Stimulated activated CD4-positive, alpha-beta T cell treated with anti-CD3 and anti-CD28 coated beads, Interleukin-2, amount 100 ng/mL, for 48 hours (primary cell): ENCODE results near the gene RANBP3L.

Experiments
- DNase-seq, 2 donors: peaks; one replicate each; pipeline ENCODE4 v3.0.0-alpha.2; 2020

Gene RANBP3L

DNA sequence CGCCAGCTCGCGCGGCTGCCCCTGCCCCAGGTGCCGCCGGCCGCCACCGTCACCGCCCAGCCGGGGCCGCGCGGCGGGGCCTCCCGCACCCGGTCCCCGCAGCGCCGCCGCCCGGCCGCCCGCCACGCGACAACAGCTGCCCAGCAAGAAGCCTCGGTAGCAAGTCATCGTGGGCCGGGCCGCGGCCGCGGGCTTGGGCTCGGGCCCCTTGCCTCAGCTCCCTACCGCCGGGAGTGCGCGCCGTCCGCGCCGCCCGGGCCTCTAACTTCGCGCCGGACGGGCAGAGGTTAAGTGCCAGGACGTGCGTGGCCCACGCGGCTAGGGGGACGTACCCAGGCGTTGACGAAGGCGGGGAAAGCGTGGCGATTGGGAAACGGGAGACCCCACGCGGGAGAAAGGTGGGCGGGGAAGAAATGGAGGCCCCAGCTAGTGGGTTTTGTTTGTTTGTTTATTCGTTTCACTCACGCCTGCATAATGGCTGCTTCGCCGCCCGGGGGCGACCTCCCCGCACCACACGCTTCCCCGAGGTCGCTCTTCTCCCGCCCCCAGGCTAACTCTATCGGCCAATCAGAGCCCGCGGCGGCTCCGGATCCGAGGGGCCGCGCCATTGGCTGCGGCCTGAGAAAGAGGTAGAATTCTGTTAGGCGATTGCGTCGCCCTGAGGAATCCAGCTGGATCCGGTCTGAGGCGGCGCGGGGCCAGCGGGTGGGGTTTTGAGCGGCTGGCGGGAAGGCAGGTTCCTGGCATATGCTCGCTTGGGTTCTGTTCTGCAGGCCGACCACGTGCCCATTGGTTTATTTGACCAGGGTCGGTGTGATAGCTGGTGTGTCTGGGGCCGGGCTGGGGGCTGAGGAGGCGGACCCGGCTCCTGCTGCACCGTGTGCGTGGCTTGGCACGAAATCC, 59.8 kb downstream of the RANBP3L start, which contains the start of gene NADK2:
Gene NADK2, minus strand, starts transcription at position 295 of the 903 bp plus-strand sequence. Its CDS starts 127 bp downstream, at position 168.
- DNase-seq = peak; percentile 85

DNA sequence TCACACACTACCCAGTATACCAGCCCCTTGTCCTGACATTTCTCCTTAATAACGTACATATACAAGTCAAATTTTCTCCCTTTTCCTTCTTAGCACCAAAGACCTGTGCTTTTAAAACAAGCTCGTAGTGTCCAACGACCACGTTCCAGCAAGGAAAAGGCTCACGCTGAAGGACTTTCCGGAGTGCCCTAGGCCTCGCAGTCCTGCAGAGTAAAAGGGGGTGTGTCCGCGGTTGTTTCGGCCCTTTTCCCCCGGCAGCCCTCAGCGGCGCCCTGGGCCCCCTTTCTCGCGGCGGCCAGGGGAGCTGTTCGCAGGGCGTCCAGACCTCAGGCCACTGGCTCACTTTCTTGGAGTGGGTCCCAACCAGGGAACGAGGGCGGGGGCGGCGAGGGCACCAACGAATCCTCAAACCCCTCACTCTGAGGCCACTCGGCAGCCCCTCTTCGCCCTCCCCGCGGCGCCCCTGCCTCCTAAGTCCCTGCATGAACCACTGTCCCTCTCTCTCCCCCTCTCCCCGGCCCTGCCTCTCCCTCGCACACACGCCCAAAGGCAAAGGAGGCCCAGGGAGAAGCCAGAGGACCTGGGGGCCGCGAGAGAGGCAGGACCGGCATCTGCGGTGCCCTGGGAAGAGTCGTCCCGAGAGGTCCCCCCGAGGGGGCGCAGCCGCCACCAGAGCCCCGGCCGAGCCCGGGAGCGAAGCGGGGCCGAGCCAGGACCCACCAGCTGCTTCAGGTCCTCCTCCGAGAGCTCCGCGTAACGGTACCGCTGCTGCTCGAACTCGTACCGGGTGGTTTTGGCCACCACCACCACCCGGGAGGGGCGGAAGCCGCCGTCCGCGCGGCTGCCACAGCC, 60.7 kb downstream of the RANBP3L start:
- DNase-seq = peak; percentile 19 to 23

DNA sequence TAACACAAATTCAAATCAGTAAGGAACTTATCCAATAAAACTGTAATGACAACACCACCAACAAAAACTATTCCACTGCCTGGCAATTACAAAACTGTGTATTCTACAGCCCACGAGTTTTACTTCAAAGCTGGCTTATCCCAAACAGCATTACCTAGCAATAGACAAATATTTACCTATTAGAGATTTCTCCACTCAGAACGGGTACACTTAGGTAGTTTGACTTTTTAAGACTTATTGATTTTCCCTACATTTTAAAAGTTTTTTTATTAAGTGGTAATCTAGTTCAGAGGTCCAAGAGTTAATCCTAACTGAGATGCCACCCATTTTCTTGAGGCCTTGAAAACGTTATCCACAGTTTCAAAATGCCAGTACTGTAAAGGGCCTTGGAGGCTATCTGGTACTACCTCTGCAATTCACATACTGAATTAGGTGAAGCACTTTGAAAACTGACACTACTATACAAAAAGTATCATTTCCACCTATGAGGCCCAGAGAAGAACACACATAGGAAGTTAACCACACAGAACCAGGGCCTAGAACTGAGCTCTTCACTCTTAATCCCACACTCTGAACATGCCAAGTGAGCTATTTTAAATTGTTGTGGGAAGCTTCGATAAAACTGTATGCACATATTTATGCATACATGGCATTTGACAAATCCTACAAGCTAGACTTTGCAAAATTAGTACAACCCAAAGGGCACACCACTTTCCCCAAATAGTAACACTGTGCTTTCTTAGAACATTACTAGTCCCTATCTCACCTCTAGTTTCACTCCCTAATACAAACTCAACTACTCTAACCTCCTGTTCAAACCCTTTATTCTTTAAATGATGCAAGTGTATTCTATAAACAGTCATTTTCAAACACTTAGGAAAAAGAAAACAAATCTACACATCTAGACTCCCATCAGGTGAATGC, 62.1 kb downstream of the RANBP3L start:
- no peak for DNase-seq

DNA sequence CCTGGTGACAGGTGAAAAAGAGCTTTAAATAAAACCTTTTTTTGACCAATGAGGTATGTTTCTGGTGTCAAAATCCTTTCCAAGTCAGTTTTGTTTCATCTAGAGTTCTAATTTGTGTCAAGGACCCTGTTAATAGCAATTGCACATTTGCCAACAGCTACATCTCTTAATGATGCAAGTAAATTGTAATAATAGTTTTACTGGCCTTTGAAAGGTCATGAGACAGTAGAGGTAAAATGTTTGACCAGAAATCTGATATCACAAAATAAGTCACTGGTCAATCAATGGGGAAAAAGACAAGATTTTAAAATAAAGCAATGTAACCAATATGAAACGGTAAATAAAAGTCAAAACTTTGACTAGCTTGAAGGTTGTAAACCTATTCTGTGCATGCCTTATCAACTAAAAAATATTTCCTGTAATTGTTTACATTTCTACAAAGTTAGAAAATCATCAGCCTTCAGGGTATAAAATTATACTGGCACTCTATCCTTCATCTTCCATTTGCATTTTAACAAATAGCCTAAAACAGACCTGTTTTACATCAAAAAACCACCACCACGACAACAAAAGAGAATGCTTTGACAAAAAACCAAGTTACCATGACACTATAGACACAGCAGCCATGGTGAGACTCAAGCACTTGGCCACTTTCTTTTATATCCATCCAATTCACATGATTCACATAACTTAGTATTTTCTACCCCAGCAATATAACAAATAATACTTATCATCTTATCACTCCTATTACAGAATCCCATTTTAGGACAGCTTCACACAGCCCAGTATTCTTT, 63.0 kb downstream of the RANBP3L start:
- DNase-seq = no peak

DNA sequence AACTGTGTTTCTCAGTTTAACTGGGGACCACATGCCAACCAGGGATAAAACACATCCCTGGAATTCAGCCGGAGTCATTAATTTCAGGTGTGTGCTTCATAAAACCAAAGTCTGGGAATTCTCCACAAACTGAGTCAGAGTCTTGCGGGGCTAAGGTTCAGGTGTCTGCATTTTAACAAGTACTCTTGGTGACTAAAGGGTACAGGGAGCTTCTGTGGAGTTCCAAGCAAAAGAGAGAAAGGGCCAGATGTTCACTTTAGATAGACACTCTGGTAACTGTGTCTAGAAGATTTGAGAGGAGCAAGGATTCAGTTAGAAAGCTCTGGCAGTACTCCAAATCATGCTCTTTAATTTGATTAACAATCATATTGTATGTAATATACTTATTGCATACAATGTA, 64.0 kb downstream of the RANBP3L start:
- DNase-seq = no peak

DNA sequence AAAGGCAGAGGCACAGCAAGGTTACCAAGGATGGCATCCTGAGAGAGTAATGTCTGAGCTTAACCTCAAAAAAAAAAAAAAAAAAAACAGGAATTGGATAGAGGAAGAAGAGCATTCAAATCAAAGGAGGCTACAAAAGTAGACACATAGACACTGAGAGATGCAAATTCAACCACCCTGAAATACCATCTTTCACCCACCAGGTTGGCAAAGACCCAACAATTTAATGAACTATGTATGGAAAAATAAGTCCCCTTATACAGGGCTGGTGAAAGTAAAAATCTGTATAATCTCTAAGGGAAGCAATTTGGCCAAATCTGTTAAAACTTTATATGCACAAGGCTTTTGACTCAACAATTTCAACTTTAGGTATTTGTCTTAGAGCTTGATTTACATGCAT, 64.9 kb downstream of the RANBP3L start:
- DNase-seq = no peak

DNA sequence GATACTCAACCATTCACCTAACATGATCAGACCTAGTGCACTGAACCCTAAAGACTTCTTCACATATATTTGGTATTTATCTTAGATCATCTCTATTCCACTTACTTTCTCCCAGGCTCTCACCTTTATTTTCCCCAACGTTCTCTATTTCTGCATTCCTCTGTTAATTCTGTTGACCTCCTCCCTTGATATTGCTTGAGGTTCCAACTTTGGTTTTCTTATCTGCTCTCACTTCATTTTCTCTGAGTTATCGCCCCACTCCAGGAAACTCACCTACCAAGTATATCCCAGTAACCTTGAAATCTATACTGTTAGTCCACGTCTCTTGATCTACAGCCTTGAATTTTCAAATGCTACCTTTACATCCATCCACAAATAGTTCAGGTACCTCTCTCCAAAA, 69.2 kb downstream of the RANBP3L start:
- no peak for DNase-seq

DNA sequence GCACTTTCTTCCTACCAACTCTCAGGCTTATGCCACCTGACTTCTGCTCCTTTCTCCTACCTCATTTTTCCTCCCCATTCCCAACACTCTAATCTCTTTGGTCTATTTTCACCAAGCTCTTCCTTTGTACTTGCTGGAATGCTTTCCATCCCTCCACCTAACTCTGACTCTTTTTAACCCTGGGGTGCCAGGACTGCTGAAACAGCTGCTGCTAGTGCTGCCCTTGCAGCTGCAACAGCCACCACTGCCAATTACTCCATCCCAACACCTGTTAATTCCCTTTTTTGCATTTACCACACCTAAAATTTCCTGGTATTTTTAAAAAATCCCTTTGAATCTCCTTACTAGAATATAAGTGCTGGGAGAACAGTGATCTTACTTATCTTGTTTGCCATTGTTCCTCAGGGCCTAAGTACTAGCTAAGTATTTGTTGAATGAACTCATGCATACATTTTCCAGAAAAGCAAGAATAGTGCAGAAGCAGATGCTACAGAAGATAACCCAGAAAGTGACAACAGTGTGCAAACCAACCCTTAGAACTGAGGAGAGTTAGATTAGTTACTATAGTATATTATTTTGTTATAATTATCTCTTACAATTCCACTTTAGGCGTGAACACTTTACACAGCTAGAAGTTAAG, 71.4 kb downstream of the RANBP3L start:
- no peak for DNase-seq

DNA sequence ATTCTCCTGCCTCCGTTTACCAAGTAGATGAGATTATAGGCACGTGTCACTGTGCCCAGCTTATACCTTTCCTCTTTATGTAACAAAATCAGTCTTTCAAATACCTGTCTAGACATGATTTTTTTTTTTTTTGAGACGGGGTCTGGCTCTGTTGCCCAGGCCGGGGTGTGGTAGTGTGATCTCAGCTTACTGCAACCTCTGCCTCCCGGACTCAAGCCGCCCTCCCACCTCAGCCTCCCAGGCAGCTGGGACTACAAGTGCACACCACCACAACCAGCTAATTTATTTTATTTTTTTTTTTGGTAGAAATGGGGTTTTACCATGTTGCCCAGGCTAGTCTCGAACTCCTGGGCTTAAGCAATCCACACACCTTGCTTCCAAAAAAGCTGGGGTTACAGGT, 73.2 kb downstream of the RANBP3L start:
- no peak for DNase-seq

DNA sequence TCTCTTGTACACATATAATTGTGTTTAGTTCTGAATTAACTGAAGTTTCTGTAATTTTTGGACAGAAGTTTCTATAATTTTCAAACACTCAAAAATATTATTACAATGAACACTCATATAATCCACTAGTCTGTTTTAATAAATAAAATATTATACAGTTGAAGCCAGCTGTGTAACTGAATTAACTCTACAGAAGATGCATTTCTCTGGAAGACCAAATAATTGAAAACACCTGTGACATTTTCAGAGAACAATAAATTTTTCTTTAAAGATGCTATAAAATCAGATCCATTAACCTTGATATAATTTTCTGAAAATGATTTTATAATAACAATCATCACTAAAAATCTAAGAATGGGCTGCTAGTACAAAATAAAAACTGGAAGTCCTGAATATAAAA, 74.7 kb downstream of the RANBP3L start:
- no peak for DNase-seq

DNA sequence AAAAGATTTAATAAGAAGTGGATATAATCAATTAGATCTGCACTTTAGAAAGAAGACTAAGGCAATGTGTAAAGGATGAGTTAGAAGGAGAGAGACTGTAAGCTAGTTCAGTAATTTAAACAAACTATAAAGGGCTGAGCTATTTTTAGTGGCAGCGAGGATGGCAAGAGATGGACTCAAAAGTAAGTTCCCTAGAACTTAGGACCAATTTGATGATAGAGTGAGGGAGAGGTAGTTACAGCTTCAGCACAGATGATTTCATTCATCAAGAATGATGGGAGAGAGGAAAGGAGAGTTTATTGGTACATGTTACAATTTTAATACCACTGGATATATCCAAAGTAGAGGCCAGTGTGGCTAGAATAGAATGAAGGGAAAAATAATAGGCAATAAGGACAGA, 79.1 kb downstream of the RANBP3L start:
- DNase-seq = no peak

DNA sequence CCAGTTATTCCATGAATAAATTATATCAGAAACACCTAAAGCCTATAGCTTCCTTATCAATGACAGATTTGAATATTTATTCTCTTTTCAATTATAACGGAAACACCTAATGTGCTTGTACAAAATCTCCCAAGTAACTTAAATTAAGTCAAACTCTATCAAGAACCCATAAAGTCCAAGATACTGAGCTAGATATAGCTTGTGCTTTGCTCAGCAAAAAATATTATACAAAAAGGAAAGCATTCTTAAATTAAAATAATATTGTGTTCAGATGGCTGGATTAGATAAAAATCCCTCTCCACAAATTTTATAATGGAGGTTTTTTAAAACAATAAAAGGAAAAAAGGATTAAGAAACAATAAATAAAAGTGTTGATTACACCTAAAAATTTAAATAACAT, 83.7 kb downstream of the RANBP3L start:
- DNase-seq = no peak

DNA sequence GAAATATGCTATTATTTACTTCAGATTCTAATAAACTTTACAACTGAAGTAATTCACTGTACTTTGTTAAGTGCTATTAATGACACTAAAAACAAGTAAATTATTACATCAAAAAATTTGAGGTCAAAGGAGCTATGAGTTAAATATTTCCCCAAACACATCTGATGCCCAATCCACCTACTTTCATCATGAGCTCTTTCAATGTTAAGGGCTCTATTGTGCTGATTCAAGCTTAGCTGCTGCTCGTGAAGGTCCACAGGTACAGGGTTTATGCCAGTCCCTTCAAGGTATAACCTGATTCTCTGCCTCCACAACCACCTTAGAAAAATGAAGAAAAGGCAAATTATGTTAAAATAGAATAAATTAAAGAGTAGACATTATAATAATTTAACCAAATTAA, 84.1 kb downstream of the RANBP3L start:
- DNase-seq = no peak

DNA sequence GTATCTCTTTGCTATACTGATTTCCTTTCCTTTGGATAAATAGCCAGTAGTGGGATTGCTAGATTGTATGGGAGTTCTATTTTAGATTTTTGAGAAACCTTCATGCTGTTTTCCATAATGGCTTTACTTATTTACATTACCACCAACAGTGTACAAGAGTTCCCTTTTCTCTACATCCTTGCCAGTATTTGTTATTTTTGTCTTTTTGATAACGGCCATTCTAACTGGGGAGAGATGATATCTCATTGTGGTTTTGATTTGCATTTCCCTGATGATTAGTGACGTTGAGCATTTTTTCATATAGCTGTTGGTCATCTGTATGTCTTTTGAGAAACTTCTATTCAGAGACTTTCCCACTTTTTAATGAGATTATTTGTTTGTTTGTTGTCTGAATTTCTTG, 85.8 kb downstream of the RANBP3L start:
- DNase-seq = no peak

DNA sequence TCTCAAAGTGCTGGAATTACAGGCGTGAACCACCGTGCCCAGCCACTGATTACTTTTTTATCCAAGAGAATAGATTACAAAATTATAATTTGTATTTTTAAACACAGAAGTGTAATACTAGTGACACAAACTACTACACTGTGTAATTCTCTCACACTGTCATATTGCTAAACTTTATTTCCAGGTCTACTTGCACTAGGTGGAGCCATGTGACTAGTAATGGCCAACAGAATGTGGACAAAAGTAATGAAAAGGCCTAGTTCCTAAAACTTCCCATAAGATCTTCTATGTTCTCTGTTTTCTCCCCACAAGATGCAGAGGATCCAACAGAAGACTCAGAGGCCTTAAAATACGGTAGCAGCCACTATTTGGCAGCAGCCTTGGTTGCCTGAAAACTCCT, 87.3 kb downstream of the RANBP3L start:
- DNase-seq = no peak

DNA sequence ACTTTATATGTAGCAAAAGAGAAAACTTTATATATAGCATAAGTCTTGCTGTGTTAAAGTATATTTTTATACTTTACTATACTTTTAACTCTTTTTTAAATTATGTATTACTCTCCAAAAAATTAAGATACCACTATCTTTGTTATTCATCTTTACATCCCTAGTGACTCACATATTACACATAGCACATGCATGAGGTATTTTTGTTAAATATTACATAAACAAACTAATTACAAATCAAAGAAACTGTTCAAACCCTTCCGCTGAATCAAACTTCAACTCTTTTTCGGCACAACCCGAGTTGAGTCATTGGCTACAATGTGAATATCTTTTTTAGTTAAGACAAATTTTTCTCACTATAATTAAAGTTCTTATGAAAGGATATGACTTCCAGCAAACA, 92.0 kb downstream of the RANBP3L start:
- no peak for DNase-seq

DNA sequence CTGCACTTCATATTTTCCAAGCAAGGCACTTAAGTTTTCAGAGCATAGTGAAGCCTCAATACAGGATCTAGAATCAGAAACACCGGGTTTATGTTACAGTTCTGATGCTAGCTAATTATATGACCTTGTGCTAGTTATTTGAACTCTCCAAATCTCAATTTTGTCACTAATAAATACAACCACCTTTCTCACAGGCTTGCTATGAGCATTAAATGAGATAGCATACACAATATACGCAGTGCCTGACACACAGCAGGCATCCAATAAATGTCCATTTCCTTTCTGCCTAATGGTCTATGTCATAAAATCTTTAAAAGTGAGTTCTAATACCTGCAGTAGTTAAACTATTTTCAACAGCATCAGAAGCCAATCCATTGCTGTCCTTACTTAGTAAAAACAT, 92.9 kb downstream of the RANBP3L start:
- no peak for DNase-seq

DNA sequence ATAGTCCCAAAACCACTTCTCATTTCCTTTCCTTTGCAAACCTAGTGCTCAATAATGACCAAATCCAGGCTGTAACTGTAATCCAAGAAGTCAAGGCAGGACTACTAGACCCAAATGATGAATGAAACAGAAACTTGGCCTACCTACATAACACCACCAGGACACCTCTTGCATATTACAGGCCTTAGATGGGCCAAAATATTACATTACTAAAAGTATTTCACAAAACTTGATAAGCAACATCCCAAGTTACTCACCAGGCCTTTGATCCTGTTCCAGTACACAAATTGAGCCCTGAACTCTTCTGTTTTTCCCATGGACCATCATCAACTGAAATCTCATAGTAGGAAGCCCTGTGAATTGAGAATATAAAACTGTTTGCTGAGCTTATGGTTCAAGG, 94.8 kb downstream of the RANBP3L start:
- DNase-seq = no peak

DNA sequence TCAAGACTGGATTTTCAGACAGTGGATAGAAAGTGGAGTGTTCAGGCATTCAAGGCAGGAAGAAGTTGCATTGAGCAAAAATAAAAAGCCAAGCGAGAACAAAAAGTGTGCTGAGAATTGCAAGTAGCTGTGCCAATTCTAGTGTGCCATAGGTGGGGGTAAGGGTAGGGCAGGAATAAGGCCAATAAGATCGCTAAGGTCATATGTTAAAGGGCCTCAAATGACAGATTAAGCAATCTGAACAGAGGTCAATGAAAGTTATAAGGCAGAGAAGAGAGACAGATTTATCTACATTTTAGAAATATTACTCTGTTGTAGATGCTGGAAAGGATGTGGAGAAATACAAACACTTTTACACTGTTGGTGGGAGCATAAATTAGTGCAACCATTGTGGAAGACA, 96.4 kb downstream of the RANBP3L start:
- no peak for DNase-seq

DNA sequence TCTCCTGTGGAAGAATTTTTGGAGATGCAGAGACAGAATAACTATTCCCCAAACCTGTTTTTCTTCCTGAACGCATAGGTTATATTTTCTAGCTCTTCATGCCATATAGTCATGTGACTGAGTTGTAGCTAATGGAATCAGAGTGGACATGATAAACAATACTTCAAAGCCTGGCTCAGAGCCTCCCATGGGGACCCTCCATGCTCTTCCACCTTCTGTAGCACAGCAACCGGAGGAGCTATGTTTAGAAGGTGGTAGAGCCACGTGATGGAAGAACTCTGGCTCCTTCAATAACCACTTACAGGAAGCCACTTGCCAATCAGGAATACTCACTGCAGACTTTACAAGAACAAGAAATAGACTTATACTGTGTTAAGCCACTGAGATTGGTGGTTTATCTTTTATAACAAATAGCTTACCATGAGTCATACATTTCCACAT, 99.2 kb downstream of the RANBP3L start:
- DNase-seq = no peak

DNA sequence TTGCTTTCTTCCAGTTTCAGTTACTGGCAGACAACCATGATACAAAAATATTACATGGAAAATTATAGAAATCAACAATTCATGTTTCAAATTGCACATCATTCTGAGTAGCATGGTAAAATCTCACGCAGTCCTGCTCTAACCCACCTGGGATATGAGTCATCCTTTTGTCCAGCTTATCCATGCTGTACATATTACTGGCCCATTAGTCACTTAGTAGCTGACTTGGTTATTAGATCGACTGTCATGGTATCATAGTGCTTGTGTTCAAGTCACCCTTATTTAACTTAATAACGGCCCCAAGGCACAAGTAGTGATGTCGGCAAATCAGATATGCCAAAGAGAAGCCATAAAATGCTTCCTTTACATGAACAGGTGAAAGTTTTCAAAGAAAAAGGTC, 101.2 kb downstream of the RANBP3L start:
- DNase-seq = no peak
